Muscle of back (tissue), 11 donors: ENCODE results near the gene RFT1. TPM values are rescaled to one million over a fixed set of nuclear protein-coding genes. Genes with fewer than 3 reads are reported as not detected.
A peak's percentile ranks its signal among the peaks of the same experiment; 100 is the strongest.
"Not testable (repeated sequence)": the region's sequence is repeated elsewhere in the genome, so short reads cannot be mapped to it uniquely, and the experiment has no call there.

Experiments used
- DNase-seq, 3 donors: peaks; one replicate each; pipeline versions ENCODE4 v3.0.0 to v3.0.0-alpha.2; 2013
- polyA plus RNA-seq, 10 donors: library from polyadenylated mRNA; unstranded; fragments of 120-200 nt; gene quantifications; one replicate each; pipeline ENCODE4 v1.2.1, GENCODE V29; 2013; ENCODE audit not compliant: insufficient read length in 10 of 10

The RFT1 gene
- polyA plus RNA-seq, 10 donors, result 9.5 to 15.7 (median 12.3) TPM

GRCh38 chr3:53071882-53072431, 58.3 kb downstream of the RFT1 start:
- no peak for DNase-seq

- DNase-seq, result no peak
Observed at GRCh38 chr3:53069422-53070068, 60.7 kb downstream of the RFT1 start.

GRCh38 chr3:53068176-53068575, 62.1 kb downstream of the RFT1 start:
- DNase-seq, result no peak

- DNase-seq, result no peak
Observed at GRCh38 chr3:53067567-53067966, 62.7 kb downstream of the RFT1 start.

- no peak for DNase-seq
Observed at GRCh38 chr3:53065841-53066480, 64.3 kb downstream of the RFT1 start.

- no peak for DNase-seq
Observed at GRCh38 chr3:53062905-53063304, 67.3 kb downstream of the RFT1 start.

- DNase-seq, result no peak
Observed at GRCh38 chr3:53056442-53056841, 73.8 kb downstream of the RFT1 start.

- DNase-seq, result not testable (repeated sequence)
Observed at GRCh38 chr3:53054233-53054632, 76.0 kb downstream of the RFT1 start.

GRCh38 chr3:53051929-53052328, 78.3 kb downstream of the RFT1 start:
- DNase-seq, result no peak

- DNase-seq, result no peak
Observed at GRCh38 chr3:53049987-53050386, 80.2 kb downstream of the RFT1 start.

GRCh38 chr3:53046171-53047170, 83.8 kb downstream of the RFT1 start:
- peak; percentile 7 to 80 (median 44) for DNase-seq

- peak; percentile 54 to 87 (median 86) for DNase-seq
Observed at GRCh38 chr3:53045518-53046170, 84.6 kb downstream of the RFT1 start, which contains the start of gene SFMBT1. Gene SFMBT1, minus strand, starts transcription at chr3:53046073. Its CDS starts 76,945 bp downstream, at chr3:52969128.

GRCh38 chr3:53044711-53045517, 85.3 kb downstream of the RFT1 start:
- DNase-seq, result peak; percentile 38 to 81 (median 71)

- DNase-seq, result no peak
Observed at GRCh38 chr3:53044371-53044710, 85.9 kb downstream of the RFT1 start.

- no peak for DNase-seq
Observed at GRCh38 chr3:53043738-53044137, 86.5 kb downstream of the RFT1 start.

- DNase-seq, result no peak
Observed at GRCh38 chr3:53042651-53043050, 87.6 kb downstream of the RFT1 start.

GRCh38 chr3:53040351-53040820, 89.8 kb downstream of the RFT1 start:
- DNase-seq, result no peak

GRCh38 chr3:53039376-53039752, 90.9 kb downstream of the RFT1 start:
- no peak for DNase-seq

- no peak for DNase-seq
Observed at GRCh38 chr3:53038679-53039375, 91.4 kb downstream of the RFT1 start.
